Mesenchymal stem cell (in vitro differentiated cells and primary cell): ENCODE measurements around the gene UBE2G1.

Experiments
- DNase-seq: peaks from one replicate; pipeline ENCODE4 v3.0.0-alpha.2; 2013
- H2AFZ ChIP-seq: one replicate; pipeline ENCODE4 v1.6.1; 2013; ENCODE audit warnings: low read depth, mild to moderate bottlenecking, control low read depth, inconsistent platforms, low read length, moderate library complexity
- H2AK5ac ChIP-seq: 2 replicates; pipeline ENCODE4 v1.6.1; 2013; ENCODE audit warnings: low read length, moderate library complexity, mild to moderate bottlenecking, inconsistent platforms; ENCODE audit not compliant: severe bottlenecking
- H2BK120ac ChIP-seq: one replicate; pipeline ENCODE4 v1.6.1; 2013; ENCODE audit warnings: low read depth, mild to moderate bottlenecking, inconsistent platforms, low read length, moderate library complexity
- H2BK12ac ChIP-seq, 2 experiments: one replicate each; pipeline ENCODE4 v1.6.1; 2013; ENCODE audit warnings: inconsistent platforms in 2 of 2, low read length in 2 of 2, mild to moderate bottlenecking in 2 of 2, moderate library complexity in 2 of 2, control low read depth in 1 of 2
- H2BK15ac ChIP-seq: one replicate; pipeline ENCODE4 v1.6.1; 2013; ENCODE audit warnings: mild to moderate bottlenecking, low read depth, inconsistent platforms; ENCODE audit not compliant: poor library complexity, severe bottlenecking
- H2BK5ac ChIP-seq: 2 replicates; pipeline ENCODE4 v1.6.1; 2013; ENCODE audit warnings: low read depth, mild to moderate bottlenecking, low read length, control low read depth, inconsistent platforms; ENCODE audit not compliant: poor library complexity, severe bottlenecking
- H3K14ac ChIP-seq, 2 experiments: one replicate each; pipeline ENCODE4 v1.6.1; 2013; ENCODE audit warnings: inconsistent platforms in 2 of 2, low read length in 2 of 2, control low read depth in 1 of 2, mild to moderate bottlenecking in 1 of 2, moderate library complexity in 1 of 2
- H3K18ac ChIP-seq, 2 experiments: one replicate each; pipeline ENCODE4 v1.6.1; 2013; ENCODE audit warnings: inconsistent platforms in 2 of 2, low read length in 2 of 2, control low read depth in 1 of 2, low read depth in 1 of 2, mild to moderate bottlenecking in 1 of 2
- H3K23ac ChIP-seq, 2 experiments: one replicate each; pipeline ENCODE4 v1.6.1; 2013; ENCODE audit warnings: inconsistent platforms in 2 of 2, low read length in 2 of 2, mild to moderate bottlenecking in 2 of 2, moderate library complexity in 2 of 2, control low read depth in 1 of 2
- H3K27ac ChIP-seq: 2 replicates; pipeline ENCODE4 v1.5.1; 2013; ENCODE audit warnings: mild to moderate bottlenecking, moderate library complexity, low read length, control low read depth, inconsistent platforms; ENCODE audit not compliant: poor library complexity, severe bottlenecking
- H3K27me3 ChIP-seq, 2 experiments: 2 replicates each; pipeline versions ENCODE4 v1.6.1 to v1.7.0; 2013; ENCODE audit warnings: low read length in 2 of 2, mild to moderate bottlenecking in 2 of 2, moderate library complexity in 2 of 2, control low read depth in 1 of 2, inconsistent platforms in 1 of 2; ENCODE audit not compliant: control insufficient read depth in 1 of 2, insufficient read depth in 1 of 2
- H3K36me3 ChIP-seq, 2 experiments: 2 replicates each; pipeline versions ENCODE4 v1.6.1 to v1.7.0; 2013; ENCODE audit warnings: low read length in 2 of 2, control low read depth in 1 of 2, inconsistent platforms in 1 of 2, low read depth in 1 of 2, mild to moderate bottlenecking in 1 of 2; ENCODE audit not compliant: insufficient read depth in 2 of 2, control insufficient read depth in 1 of 2
- H3K4ac ChIP-seq, 2 experiments: one replicate each; pipeline ENCODE4 v1.6.1; 2013; ENCODE audit warnings: inconsistent platforms in 2 of 2, low read length in 2 of 2, mild to moderate bottlenecking in 2 of 2, moderate library complexity in 2 of 2, control low read depth in 1 of 2, low read depth in 1 of 2
- H3K4me1 ChIP-seq: 2 replicates; pipeline ENCODE4 v1.6.1; 2013; ENCODE audit warnings: low read depth, low read length, control low read depth; ENCODE audit not compliant: control insufficient read depth, insufficient read depth
- H3K4me2 ChIP-seq: 2 replicates; pipeline ENCODE4 v1.6.1; 2013; ENCODE audit warnings: low read length, mild to moderate bottlenecking, inconsistent platforms; ENCODE audit not compliant: poor library complexity, severe bottlenecking
- H3K4me3 ChIP-seq, 2 experiments: 2 replicates each; pipeline versions ENCODE4 v1.5.1 to v1.7.0; 2013; ENCODE audit warnings: low read length in 2 of 2, mild to moderate bottlenecking in 2 of 2, control low read depth in 1 of 2, low read depth in 1 of 2; ENCODE audit not compliant: insufficient read depth in 1 of 2
- H3K79me1 ChIP-seq: replicated peaks from 2 replicates; pipeline ENCODE4 v1.6.1; 2013; ENCODE audit warnings: mild to moderate bottlenecking, control low read depth, low read length, inconsistent platforms; ENCODE audit not compliant: poor library complexity, severe bottlenecking
- H3K9ac ChIP-seq: 2 replicates; pipeline ENCODE4 v1.7.0; 2013; ENCODE audit warnings: mild to moderate bottlenecking, low read length, moderate library complexity
- H3K9me3 ChIP-seq: 2 replicates; pipeline ENCODE4 v1.7.0; 2013; ENCODE audit warnings: mild to moderate bottlenecking, low read length; ENCODE audit not compliant: control insufficient read depth
- H4K8ac ChIP-seq: one replicate; pipeline ENCODE4 v1.6.1; 2013; ENCODE audit warnings: inconsistent platforms, mild to moderate bottlenecking, low read length, moderate library complexity
- H4K91ac ChIP-seq: one replicate; pipeline ENCODE4 v1.6.1; 2013; ENCODE audit warnings: mild to moderate bottlenecking, low read length, inconsistent platforms
- WGBS: methylation state at CpG from one replicate; pipeline ENCODE4 v1.1.7; 2013; ENCODE audit warnings: mixed read lengths; 5-methylcytosine and 5-hydroxymethylcytosine counted together

Gene UBE2G1

GRCh38 chr17:4307179-4307930, 59.1 kb downstream of the UBE2G1 start:
- 80% methylated on average over 5 of the region's 7 CpGs for WGBS
- no peak for DNase-seq

GRCh38 chr17:4305224-4305623, 61.3 kb downstream of the UBE2G1 start:
- Histone ChIP-seq H2BK5ac (no peak overlapping the region), H2BK120ac (no peak overlapping the region), H3K36me3 (peaks cover 12 to 51% of the 10 kb centered on the region in 2 experiments), H3K9me3 (no peaks in the 10 kb centered on the region), H2BK12ac (no peak overlapping the region), H3K79me1 (peaks cover 15% of the 10 kb centered on the region), H2AK5ac (no peak overlapping the region), H3K9ac (no peak overlapping the region), H3K4ac (no peak overlapping the region), H3K27ac (no peak overlapping the region), H4K8ac (no peak overlapping the region), H3K4me3 (no peak overlapping the region), H3K4me1 (peaks cover 4% of the 10 kb centered on the region), H2AFZ (no peak overlapping the region), H4K91ac (no peak overlapping the region), H3K23ac (no peak overlapping the region), H3K14ac (no peak overlapping the region), H3K18ac (no peak overlapping the region), H2BK15ac (no peak overlapping the region), H3K4me2 (no peak overlapping the region), H3K27me3 (no peaks in the 10 kb centered on the region)
- DNase-seq = no peak
- 94% methylated on average over 7 of the region's 7 CpGs for WGBS

More at GRCh38 chr17:4307179-4307930, 59.1 kb downstream of the UBE2G1 start:
- no peak overlapping the region for H2BK15ac ChIP-seq
- H3K9me3 ChIP-seq = no peaks in the 10 kb centered on the region
- H3K4me2 ChIP-seq = no peak overlapping the region
- no peak overlapping the region for H3K14ac ChIP-seq
- H3K36me3 ChIP-seq = peaks cover 6 to 38% of the 10 kb centered on the region in 2 experiments
- H3K23ac ChIP-seq = no peak overlapping the region
- no peak overlapping the region for H3K4ac ChIP-seq
- H3K4me3 ChIP-seq = no peak overlapping the region
- no peak overlapping the region for H2BK5ac ChIP-seq
- no peak overlapping the region for H4K8ac ChIP-seq
- H3K79me1 ChIP-seq = peaks cover 8% of the 10 kb centered on the region
- H4K91ac ChIP-seq = no peak overlapping the region
- H2BK12ac ChIP-seq = no peak overlapping the region
- no peak overlapping the region for H2AK5ac ChIP-seq
- no peak overlapping the region for H3K18ac ChIP-seq
- H3K27ac ChIP-seq = no peak overlapping the region
- H3K4me1 ChIP-seq = peaks cover 4% of the 10 kb centered on the region
- no peak overlapping the region for H2BK120ac ChIP-seq
- H2AFZ ChIP-seq = no peak overlapping the region
- H3K9ac ChIP-seq = no peak overlapping the region
- H3K27me3 ChIP-seq = no peaks in the 10 kb centered on the region

- Histone ChIP-seq H3K79me1 (peaks cover 18% of the 10 kb centered on the region), H2BK5ac (no peak overlapping the region), H3K9ac (no peak overlapping the region), H3K4ac (no peak overlapping the region), H2BK15ac (no peak overlapping the region), H2BK12ac (no peak overlapping the region), H3K4me3 (no peak overlapping the region), H2AFZ (no peak overlapping the region), H3K36me3 (peaks cover 12 to 51% of the 10 kb centered on the region in 2 experiments), H4K91ac (no peak overlapping the region), H3K4me1 (peaks cover 4% of the 10 kb centered on the region), H3K27ac (no peak overlapping the region), H3K9me3 (no peaks in the 10 kb centered on the region), H3K4me2 (no peak overlapping the region), H3K27me3 (no peaks in the 10 kb centered on the region), H3K23ac (no peak overlapping the region), H3K18ac (no peak overlapping the region), H2BK120ac (no peak overlapping the region), H2AK5ac (no peak overlapping the region), H3K14ac (no peak overlapping the region), H4K8ac (no peak overlapping the region)
- peak; percentile 66 for DNase-seq
- 67% methylated on average over 5 of the region's 6 CpGs for WGBS
Measured at GRCh38 chr17:4304417-4305027, 62.0 kb downstream of the UBE2G1 start.

GRCh38 chr17:4301066-4301465, 65.4 kb downstream of the UBE2G1 start:
- WGBS = 99% methylated on average over 5 of the region's 5 CpGs

More at GRCh38 chr17:4301066-4301465, 65.4 kb downstream of the UBE2G1 start:
- H3K18ac ChIP-seq = no peak overlapping the region
- no peaks in the 10 kb centered on the region for H3K9me3 ChIP-seq
- peak overlapping the region; percentile 4 for H4K8ac ChIP-seq
- H3K27ac ChIP-seq = no peak overlapping the region
- H2BK5ac ChIP-seq = no peak overlapping the region
- no peak overlapping the region for H2AFZ ChIP-seq
- DNase-seq = no peak
- no peak overlapping the region for H3K4me3 ChIP-seq
- H3K23ac ChIP-seq = no peak overlapping the region
- H3K9ac ChIP-seq = no peak overlapping the region
- H4K91ac ChIP-seq = no peak overlapping the region
- H2BK120ac ChIP-seq = no peak overlapping the region
- no peak overlapping the region for H3K4ac ChIP-seq
- no peaks in the 10 kb centered on the region for H3K27me3 ChIP-seq
- peaks cover 17% of the 10 kb centered on the region for H3K79me1 ChIP-seq
- no peak overlapping the region for H2BK15ac ChIP-seq
- H2AK5ac ChIP-seq = no peak overlapping the region
- no peak overlapping the region for H3K14ac ChIP-seq
- no peak overlapping the region for H3K4me2 ChIP-seq
- no peak overlapping the region for H2BK12ac ChIP-seq
- H3K36me3 ChIP-seq = peaks cover 12 to 50% of the 10 kb centered on the region in 2 experiments
- peaks cover 4% of the 10 kb centered on the region for H3K4me1 ChIP-seq
